HG03280 (cell line): Measurements from ENCODE around the gene PCDH11X.
"Not testable (repeated sequence)": the region's sequence is repeated elsewhere in the genome, so short reads cannot be mapped to it uniquely, and the experiment has no call there.

ENCODE experiments used
- ATAC-seq: cut with Tn5 transposase; IDR thresholded peaks from one replicate; pipeline ENCODE4 v1.9.1; 2021; ENCODE audit warnings: mild to moderate bottlenecking, moderate library complexity; ENCODE audit not compliant: unreplicated experiment

Gene PCDH11X

GRCh38 chrX:91779135-91779534, at the start of gene PCDH11X:
TSS of gene PCDH11X (plus strand) at chrX:91779375. CDS start at chrX:91835505, 56,130 bp downstream.
- not testable (repeated sequence) for ATAC-seq

- not testable (repeated sequence) for ATAC-seq
These were observed 31.7 kb upstream of the PCDH11X start for GRCh38 chrX:91747446-91747845.

- not testable (repeated sequence) for ATAC-seq
These were observed 26.2 kb upstream of the PCDH11X start for GRCh38 chrX:91753022-91753421.

DNA sequence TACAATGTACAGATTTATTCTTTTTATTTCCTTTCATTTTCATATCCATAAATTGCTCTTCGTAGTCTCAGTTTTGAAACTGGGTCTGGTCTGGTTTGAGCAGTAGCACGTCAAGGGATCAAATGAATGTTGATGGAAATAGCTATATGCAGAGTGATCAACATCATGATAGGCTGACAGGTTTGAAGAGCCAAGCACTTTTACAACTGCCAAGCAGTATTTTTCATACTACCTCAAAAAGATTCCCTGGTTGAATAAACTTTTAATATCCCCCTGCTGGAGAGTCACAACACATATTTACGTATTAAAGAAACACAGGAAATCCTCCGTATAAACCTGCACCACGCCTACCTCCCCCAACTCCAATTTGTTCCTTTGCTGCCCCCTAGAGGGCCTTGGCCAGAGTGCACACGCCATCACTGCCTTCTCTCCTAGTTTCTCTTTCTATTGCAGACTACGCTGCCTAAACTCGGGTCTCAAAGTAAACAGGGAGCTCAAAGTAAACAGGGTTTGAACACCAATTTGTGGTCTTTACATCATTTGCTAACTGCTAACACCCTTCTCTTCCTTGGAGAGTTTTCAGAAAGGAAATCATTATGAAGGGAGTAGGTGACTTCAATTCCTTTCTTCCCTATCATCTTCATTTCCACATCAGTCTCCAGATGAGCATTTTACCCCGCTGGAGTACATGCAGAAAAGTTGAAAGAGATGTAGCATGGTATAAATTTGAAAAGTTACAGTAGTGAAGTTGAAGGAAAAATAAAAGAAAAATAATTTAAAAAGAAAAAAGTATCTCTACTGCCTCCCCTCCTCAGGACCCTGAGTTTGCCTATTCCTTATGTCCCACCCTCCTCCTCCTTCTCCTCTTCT, 8.3 kb upstream of the PCDH11X start:
- ATAC-seq = peak; percentile 100

GRCh38 chrX:91773943-91774342, 5.2 kb upstream of the PCDH11X start:
- ATAC-seq = not testable (repeated sequence)

GRCh38 chrX:91780008-91780407, 833 bp downstream of the PCDH11X start:
- ATAC-seq = not testable (repeated sequence)

GRCh38 chrX:91780698-91781097, 1.5 kb downstream of the PCDH11X start:
- ATAC-seq = not testable (repeated sequence)

DNA sequence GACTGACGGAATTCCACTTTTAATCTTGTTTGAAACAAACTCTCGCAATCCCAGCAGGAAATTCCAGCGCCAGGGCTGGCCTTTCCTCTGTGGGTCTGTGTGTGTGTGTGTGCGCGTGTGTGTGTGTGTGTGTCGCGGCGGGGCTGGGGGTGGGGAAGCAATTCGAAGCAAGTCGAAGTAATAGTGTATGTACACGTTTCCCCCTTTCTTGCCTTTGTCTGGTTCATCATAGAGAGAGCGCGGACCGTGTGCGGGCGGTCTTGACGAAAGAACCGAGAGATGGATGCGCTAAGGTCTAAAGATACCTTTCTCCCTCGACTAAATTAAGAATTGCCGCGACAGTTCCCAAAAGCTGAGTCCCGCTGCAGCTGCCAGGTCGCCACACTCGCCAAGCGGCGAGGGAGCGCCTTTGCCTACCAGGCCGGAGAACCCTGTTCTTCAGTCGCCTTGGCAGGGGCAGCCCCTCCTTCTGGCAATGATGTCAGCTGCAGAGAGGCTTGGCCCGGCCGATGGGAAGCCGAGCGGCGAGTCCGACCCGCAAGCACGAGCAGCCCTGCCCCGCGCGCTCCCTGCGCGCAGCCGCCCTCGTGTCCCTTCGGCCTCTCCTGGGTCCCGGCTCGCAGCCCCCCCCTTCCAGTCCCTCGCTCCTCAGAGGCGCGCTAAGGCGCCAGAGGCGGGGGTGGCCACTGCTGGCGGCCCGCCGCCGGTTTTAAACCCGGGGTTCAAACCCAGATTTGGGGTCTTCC, 2.6 kb downstream of the PCDH11X start:
- not testable (repeated sequence) for ATAC-seq

DNA sequence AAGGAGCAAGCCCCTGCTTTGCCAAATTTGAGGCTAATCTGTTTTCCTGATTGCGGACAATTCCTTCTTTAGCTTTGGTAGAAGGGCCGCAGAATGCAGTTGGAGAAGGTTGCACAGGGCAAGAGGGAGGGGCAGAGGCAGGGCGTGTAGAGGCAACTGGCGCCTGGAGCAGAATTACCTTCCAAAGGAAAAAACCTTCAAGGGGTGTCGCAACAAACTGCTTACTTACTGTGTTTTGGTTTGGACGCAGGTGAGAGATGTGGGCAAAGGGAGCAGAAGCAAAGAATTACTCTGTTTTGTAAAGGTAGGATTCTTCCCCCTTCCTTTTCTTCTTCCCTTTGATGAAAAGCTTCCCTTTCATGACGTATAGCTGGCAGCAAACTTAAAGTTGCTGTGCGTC, 3.6 kb downstream of the PCDH11X start:
- ATAC-seq = not testable (repeated sequence)

- not testable (repeated sequence) for ATAC-seq
These were observed 38.4 kb downstream of the PCDH11X start for GRCh38 chrX:91817537-91817936.

DNA sequence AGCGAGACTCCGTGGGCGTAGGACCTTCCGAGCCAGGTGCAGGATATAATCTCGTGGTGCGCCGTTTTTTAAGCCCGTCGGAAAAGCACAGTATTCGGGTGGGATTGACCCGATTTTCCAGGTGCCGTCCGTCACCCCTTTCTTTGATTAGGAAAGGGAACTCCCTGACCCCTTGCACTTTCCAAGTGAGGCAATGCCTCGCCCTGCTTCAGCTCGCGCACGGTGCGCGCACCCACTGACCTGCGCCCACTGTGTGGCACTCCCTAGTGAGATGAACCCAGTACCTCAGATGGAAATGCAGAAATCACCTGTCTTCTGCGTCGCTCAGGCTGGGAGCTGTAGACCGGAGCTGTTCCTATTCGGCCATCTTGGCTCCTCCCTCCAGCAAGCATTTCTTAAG, 46.1 kb downstream of the PCDH11X start:
- ATAC-seq = not testable (repeated sequence)
